ENCODE measurements around the gene MEF2D. TPM values are rescaled to one million over a fixed set of nuclear protein-coding genes. Genes with fewer than 3 reads are reported as not detected.

MEF2D gene
- total and polyA plus RNA-seq, 10 donors, result 7.4 to 103 (median 61.6) TPM

GRCh38 chr1:156433602-156434001 lies 67.0 kb downstream of the MEF2D start:
- TF ChIP-seq POLR2A (IDR thresholded peaks at IDR 0.05) (no peak), POLR2AphosphoS5 (IDR thresholded peaks at IDR 0.05) (no peak), CTCF (IDR thresholded peaks at IDR 0.05 in 8 of 11, conservative IDR thresholded peaks at IDR 0.05 in 3 of 11) (no peak)

GRCh38 chr1:156433032-156433431 lies 67.5 kb downstream of the MEF2D start:
- WGBS, 5 donors, result 31 to 47% (median 32%) methylated on average over 4 of the region's 4 CpGs

More at GRCh38 chr1:156433602-156434001, 67.0 kb downstream of the MEF2D start:
- no peaks in the 10 kb centered on the region for H3K9me3 ChIP-seq
- peaks cover 11 to 100% (median 97%) of the 10 kb centered on the region in 7 donors for H3K27me3 ChIP-seq (replicated peaks in 1 of 7)
- no peak for DNase-seq
- no peak overlapping the region for H3K4me3 ChIP-seq
- H3K4me1 ChIP-seq, result peaks cover 11 to 35% (median 19%) of the 10 kb centered on the region in 6 donors
- WGBS, 5 donors, result 44 to 62% (median 50%) methylated on average over 1 of the region's 1 CpG
- no peaks in the 10 kb centered on the region for H3K36me3 ChIP-seq
- intact Hi-C loops (cut with DNase I; ENCODE audit: low total_unique reads), result no loop called here
- no peak overlapping the region for H3K27ac ChIP-seq

GRCh38 chr1:156432669-156433018 lies 67.9 kb downstream of the MEF2D start:
- H3K4me3 ChIP-seq, result no peak overlapping the region
- H3K27ac ChIP-seq, result no peak overlapping the region
- peaks cover 11 to 31% (median 19%) of the 10 kb centered on the region in 6 donors for H3K4me1 ChIP-seq
- no peaks in the 10 kb centered on the region for H3K36me3 ChIP-seq
- H3K27me3 ChIP-seq (replicated peaks in 1 of 7), result peaks cover 11 to 100% (median 93%) of the 10 kb centered on the region in 7 donors
- TF ChIP-seq POLR2A (IDR thresholded peaks at IDR 0.05) (no peak), CTCF (IDR thresholded peaks at IDR 0.05 in 8 of 11, conservative IDR thresholded peaks at IDR 0.05 in 3 of 11) (no peak), POLR2AphosphoS5 (IDR thresholded peaks at IDR 0.05) (no peak)
- intact Hi-C loops (cut with DNase I; ENCODE audit: low total_unique reads), result no loop called here
- no peak for DNase-seq
- WGBS, 5 donors, result 13 to 28% (median 19%) methylated on average over 11 of the region's 11 CpGs
- H3K9me3 ChIP-seq, result no peaks in the 10 kb centered on the region

More at GRCh38 chr1:156433032-156433431, 67.5 kb downstream of the MEF2D start:
- no peak overlapping the region for H3K4me3 ChIP-seq
- TF ChIP-seq CTCF (IDR thresholded peaks at IDR 0.05 in 8 of 11, conservative IDR thresholded peaks at IDR 0.05 in 3 of 11) (no peak), POLR2AphosphoS5 (IDR thresholded peaks at IDR 0.05) (no peak), POLR2A (IDR thresholded peaks at IDR 0.05) (no peak)
- peaks cover 11 to 31% (median 19%) of the 10 kb centered on the region in 6 donors for H3K4me1 ChIP-seq
- intact Hi-C loops (cut with DNase I; ENCODE audit: low total_unique reads), result no loop called here
- DNase-seq, result no peak
- H3K36me3 ChIP-seq, result no peaks in the 10 kb centered on the region
- no peaks in the 10 kb centered on the region for H3K9me3 ChIP-seq
- peaks cover 11 to 100% (median 94%) of the 10 kb centered on the region in 7 donors for H3K27me3 ChIP-seq (replicated peaks in 1 of 7)
- no peak overlapping the region for H3K27ac ChIP-seq

- H3K4me1 ChIP-seq, result peaks cover 11 to 25% (median 18%) of the 10 kb centered on the region in 6 donors
- no peak for DNase-seq
- WGBS, 5 donors, result 18 to 34% (median 25%) methylated on average over 12 of the region's 12 CpGs
- peaks cover 5 to 100% (median 91%) of the 10 kb centered on the region in 7 donors for H3K27me3 ChIP-seq (replicated peaks in 1 of 7)
- no peak overlapping the region for H3K27ac ChIP-seq
- intact Hi-C loops (cut with DNase I; ENCODE audit: low total_unique reads), result no loop called here
- no peaks in the 10 kb centered on the region for H3K9me3 ChIP-seq
- H3K4me3 ChIP-seq, result no peak overlapping the region
- H3K36me3 ChIP-seq, result no peaks in the 10 kb centered on the region
- TF ChIP-seq CTCF (IDR thresholded peaks at IDR 0.05 in 8 of 11, conservative IDR thresholded peaks at IDR 0.05 in 3 of 11) (no peak), POLR2AphosphoS5 (IDR thresholded peaks at IDR 0.05) (no peak), POLR2A (IDR thresholded peaks at IDR 0.05) (no peak)
Observed at GRCh38 chr1:156431769-156432668, 68.6 kb downstream of the MEF2D start.

Measured in spleen (tissue), 11 donors.